AG09319 (cell line): ENCODE measurements around the gene MAD1L1.
"Not testable (repeated sequence)": the region's sequence is repeated elsewhere in the genome, so short reads cannot be mapped to it uniquely, and the experiment has no call there.

ENCODE experiments used
- DNase-seq: peaks from one replicate; pipeline ENCODE4 v3.0.0-alpha.2; 2010; ENCODE audit warnings: low read depth; ENCODE audit errors: extremely low read depth
- TF ChIP-seq, protein P1 (sequence below): IDR thresholded peaks from 2 replicates; pipeline ENCODE4 v1.5.1; 2011; ENCODE audit warnings: low read depth, mild to moderate bottlenecking, inconsistent platforms, low read length, moderate library complexity

MAD1L1 gene

DNA sequence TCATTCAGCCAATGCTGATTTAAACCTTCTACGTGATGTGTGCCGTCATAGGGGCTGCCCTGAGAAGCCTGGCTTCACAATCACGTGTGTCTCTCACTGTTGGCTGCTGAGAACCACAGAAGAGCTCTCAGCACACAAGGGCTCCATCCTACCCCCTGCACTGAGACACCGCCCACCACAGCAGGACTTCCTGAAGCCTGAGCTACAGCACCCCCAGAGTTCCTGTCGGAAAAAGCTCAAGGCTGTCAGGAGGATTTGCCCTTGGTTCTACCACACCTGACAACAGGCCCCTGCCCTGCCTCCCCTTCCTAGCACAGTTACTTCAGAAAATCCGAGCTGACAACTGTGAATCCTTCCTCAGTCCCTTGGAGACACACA, 191.9 kb downstream of the MAD1L1 start:
- DNase-seq: no peak

DNA sequence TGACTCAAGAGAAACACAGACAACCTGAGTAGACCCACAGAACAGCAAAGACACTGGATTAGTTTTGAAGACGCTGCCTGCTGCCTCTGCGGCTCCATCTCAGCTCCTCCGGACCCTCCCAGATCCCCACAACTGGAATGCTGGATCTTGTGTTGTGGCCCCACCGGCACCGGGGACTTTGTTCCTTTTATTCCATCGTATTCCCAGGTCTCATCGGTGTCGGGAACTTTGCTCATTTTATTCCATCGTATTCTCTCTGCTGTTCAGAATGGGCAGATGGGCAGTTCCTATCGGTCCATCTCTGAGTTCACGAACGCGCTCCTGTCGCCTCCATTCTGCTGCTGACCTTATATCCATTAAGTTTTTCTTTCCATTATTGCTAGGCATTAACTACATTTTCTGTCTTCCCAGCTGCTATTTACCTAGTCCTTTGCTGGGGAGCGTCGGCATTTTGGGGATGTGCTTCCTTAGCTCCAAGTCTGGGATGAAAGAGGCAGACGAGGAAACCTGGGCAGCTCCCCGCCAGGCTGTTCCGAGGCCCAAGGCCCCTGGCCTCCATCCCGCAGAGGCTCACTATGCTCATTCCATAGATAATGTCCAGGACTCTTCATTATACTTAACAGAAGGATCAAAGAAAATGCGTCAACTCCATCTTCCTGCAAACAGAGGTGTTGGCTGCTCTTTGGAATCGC, 192.4 kb downstream of the MAD1L1 start:
- DNase-seq: no peak
- TF ChIP-seq, protein P1, sequence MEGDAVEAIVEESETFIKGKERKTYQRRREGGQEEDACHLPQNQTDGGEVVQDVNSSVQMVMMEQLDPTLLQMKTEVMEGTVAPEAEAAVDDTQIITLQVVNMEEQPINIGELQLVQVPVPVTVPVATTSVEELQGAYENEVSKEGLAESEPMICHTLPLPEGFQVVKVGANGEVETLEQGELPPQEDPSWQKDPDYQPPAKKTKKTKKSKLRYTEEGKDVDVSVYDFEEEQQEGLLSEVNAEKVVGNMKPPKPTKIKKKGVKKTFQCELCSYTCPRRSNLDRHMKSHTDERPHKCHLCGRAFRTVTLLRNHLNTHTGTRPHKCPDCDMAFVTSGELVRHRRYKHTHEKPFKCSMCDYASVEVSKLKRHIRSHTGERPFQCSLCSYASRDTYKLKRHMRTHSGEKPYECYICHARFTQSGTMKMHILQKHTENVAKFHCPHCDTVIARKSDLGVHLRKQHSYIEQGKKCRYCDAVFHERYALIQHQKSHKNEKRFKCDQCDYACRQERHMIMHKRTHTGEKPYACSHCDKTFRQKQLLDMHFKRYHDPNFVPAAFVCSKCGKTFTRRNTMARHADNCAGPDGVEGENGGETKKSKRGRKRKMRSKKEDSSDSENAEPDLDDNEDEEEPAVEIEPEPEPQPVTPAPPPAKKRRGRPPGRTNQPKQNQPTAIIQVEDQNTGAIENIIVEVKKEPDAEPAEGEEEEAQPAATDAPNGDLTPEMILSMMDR: no peak

More for the DNA sequence above, 191.9 kb downstream of the MAD1L1 start:
- TF ChIP-seq, protein P1: no peak

DNA sequence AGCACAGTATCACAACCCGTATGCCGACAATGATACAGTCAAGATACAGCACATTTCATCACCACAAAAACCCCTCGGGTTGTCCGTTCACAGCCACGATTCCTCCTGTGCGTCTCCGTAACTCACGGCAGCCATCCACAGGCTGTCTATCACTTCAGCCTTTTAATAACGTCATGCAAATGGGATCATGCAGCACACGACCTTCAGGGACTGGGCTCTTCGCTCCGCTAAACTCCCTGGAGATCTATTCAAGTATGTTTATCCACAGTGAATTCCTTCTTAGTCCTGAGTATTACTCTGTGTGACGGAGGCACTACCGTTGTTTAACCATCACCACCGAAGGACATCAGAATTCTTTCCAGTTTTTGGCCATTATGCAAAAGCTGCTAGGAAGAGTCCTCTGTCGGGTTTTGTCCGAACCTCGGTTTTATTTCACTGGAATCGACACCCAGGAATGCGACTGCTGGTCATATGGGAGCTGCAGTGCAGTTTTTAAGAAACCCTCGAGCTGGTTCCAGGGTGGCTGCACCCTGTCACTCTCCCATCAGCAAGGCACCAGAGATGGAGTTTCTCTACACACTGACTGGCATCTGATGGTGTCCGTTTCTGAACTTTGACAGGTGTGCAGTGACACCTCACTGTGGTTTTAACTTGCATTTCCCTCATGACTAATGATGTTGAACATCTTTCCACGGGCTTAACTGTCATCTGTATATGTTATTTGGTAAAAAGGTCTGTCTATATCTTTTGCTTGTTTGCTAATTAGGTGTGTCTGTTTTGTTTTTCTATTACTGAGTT, 193.6 kb downstream of the MAD1L1 start:
- TF ChIP-seq, protein P1: no peak
- no peak for DNase-seq

GRCh38 chr7:2037808-2038522, 194.8 kb downstream of the MAD1L1 start:
- TF ChIP-seq, protein P1: no peak
- DNase-seq: peak; percentile 30

GRCh38 chr7:2037301-2037807, 195.4 kb downstream of the MAD1L1 start:
- no peak for DNase-seq

GRCh38 chr7:2036786-2037185, 196.0 kb downstream of the MAD1L1 start:
- no peak for DNase-seq
- TF ChIP-seq, protein P1: no peak

More at GRCh38 chr7:2037301-2037807, 195.4 kb downstream of the MAD1L1 start:
- TF ChIP-seq, protein P1: no peak

DNA sequence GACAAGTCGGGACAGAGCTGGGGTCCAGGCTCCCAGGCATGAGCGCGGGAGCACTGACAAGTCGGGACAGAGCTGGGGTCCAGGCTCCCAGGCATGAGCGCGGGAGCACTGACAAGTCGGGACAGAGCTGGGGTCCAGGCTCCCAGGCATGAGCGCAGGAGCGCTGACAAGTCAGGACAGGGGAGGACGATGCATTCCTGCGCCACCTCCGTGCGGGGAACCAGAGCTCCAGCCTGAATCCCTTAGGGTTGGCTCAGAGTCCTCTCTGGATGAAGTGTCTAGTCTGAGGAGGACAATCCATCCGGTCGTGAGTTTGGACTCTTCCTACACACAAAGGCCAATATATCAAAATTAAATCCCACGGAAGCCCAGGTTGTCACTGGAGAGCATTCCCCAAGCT, 196.5 kb downstream of the MAD1L1 start:
- not testable (repeated sequence) for DNase-seq
